GM19193 (cell line): ENCODE data around the gene MAP3K7.

Experiments used
- POLR2A ChIP-seq: IDR thresholded peaks from 4 replicates; pipeline ENCODE4 v1.6.1; 2011; ENCODE audit not compliant: insufficient read depth, insufficient read length; ENCODE audit errors: extremely low read depth

MAP3K7 gene

GRCh38 chr6:90586546-90586835, 381 bp downstream of the MAP3K7 start:
- no peak for TF ChIP-seq POLR2A

GRCh38 chr6:90584636-90585255, 2.1 kb downstream of the MAP3K7 start:
- TF ChIP-seq POLR2A, result no peak

GRCh38 chr6:90583836-90584481, 2.9 kb downstream of the MAP3K7 start:
- no peak for TF ChIP-seq POLR2A

GRCh38 chr6:90583179-90583835, 3.6 kb downstream of the MAP3K7 start:
- no peak for TF ChIP-seq POLR2A

GRCh38 chr6:90581146-90581545, 5.7 kb downstream of the MAP3K7 start:
- TF ChIP-seq POLR2A, result no peak

- no peak for TF ChIP-seq POLR2A
Measured at GRCh38 chr6:90578894-90579549, 7.8 kb downstream of the MAP3K7 start.

- no peak for TF ChIP-seq POLR2A
Measured at GRCh38 chr6:90575267-90575666, 11.6 kb downstream of the MAP3K7 start.

GRCh38 chr6:90574610-90575009, 12.3 kb downstream of the MAP3K7 start:
- no peak for TF ChIP-seq POLR2A

GRCh38 chr6:90573624-90574023, 13.2 kb downstream of the MAP3K7 start:
- TF ChIP-seq POLR2A, result no peak

- TF ChIP-seq POLR2A, result no peak
Measured at GRCh38 chr6:90572856-90573255, 14.0 kb downstream of the MAP3K7 start.

GRCh38 chr6:90569223-90569622, 17.6 kb downstream of the MAP3K7 start:
- TF ChIP-seq POLR2A, result no peak

- no peak for TF ChIP-seq POLR2A
Measured at GRCh38 chr6:90559931-90560330, 26.9 kb downstream of the MAP3K7 start.

- no peak for TF ChIP-seq POLR2A
Measured at GRCh38 chr6:90557006-90557405, 29.9 kb downstream of the MAP3K7 start.

- TF ChIP-seq POLR2A, result no peak
Measured at GRCh38 chr6:90547991-90548390, 38.9 kb downstream of the MAP3K7 start.

GRCh38 chr6:90547079-90547478, 39.8 kb downstream of the MAP3K7 start:
- no peak for TF ChIP-seq POLR2A

- no peak for TF ChIP-seq POLR2A
Measured at GRCh38 chr6:90545448-90545847, 41.4 kb downstream of the MAP3K7 start.

GRCh38 chr6:90544741-90545140, 42.1 kb downstream of the MAP3K7 start:
- no peak for TF ChIP-seq POLR2A

- no peak for TF ChIP-seq POLR2A
Measured at GRCh38 chr6:90544081-90544480, 42.8 kb downstream of the MAP3K7 start.
